ELR (cell line): ENCODE measurements around the gene ZNF835.

Experiments
- DNase-seq: peaks from one replicate; pipeline ENCODE4 v3.0.0-alpha.2; 2015; ENCODE audit warnings: low read depth

ZNF835 gene

GRCh38 chr19:56661248-56661647 lies 10.3 kb downstream of the ZNF835 start:
- no peak for DNase-seq

GRCh38 chr19:56660381-56661107 lies 11.0 kb downstream of the ZNF835 start:
- peak; percentile 1 for DNase-seq

DNA sequence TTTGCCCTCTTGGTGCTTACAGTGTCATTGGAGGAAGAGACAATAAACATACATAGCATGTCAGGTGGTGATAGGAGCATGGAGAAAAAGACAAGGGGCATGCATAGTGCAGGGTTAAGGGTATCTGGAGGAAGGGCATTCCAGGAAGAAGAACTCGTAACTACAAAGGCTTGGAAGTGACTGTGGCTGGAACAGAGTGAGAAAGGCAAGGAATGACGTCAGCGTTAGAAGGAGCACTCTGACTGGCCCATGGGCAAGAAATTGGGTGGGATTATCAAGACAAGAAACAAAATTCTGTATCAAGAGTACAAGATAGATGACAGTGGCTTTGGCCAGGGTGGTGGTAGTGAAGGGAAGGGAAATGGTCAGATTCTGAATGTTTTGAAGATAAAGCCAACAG lies 17.4 kb downstream of the ZNF835 start:
- no peak for DNase-seq

DNA sequence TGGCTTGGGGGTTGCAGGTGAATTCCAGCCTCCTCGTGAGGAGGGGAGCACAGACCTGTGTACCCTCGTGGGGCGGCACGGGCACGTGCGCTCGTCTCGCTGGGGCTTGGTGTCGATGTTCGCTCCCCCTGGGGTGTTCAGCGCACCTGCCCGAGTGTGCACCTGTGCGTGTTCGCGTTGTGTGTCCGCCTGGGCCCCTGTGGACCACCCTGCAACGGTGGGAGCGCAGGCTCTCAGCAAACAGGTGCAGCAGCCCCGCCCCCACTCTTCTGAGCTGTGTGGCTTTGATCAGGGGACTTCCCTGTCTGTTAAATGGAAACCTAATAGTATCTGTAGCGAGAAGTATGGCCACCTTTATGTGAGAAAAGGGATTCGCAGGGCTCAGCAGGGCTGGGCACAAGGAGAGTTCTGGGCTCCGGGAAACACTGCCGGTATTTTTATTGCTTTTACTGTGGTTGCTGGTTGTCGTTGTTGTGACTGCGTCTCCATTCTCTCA lies 28.0 kb downstream of the ZNF835 start:
- DNase-seq: no peak

GRCh38 chr19:56642711-56643459 lies 28.7 kb downstream of the ZNF835 start, which contains the start of gene SMIM17:
Gene SMIM17, plus strand, starts transcription at chr19:56643159. Its CDS starts 2,509 bp downstream, at chr19:56645668.
- DNase-seq: no peak

GRCh38 chr19:56639217-56639616 lies 32.3 kb downstream of the ZNF835 start:
- DNase-seq: peak; percentile 29

GRCh38 chr19:56637976-56638555 lies 33.5 kb downstream of the ZNF835 start:
- peak; percentile 57 for DNase-seq

GRCh38 chr19:56633021-56633420 lies 38.5 kb downstream of the ZNF835 start:
- DNase-seq: no peak

- DNase-seq: no peak
Observed at GRCh38 chr19:56625708-56626107, 45.8 kb downstream of the ZNF835 start.

DNA sequence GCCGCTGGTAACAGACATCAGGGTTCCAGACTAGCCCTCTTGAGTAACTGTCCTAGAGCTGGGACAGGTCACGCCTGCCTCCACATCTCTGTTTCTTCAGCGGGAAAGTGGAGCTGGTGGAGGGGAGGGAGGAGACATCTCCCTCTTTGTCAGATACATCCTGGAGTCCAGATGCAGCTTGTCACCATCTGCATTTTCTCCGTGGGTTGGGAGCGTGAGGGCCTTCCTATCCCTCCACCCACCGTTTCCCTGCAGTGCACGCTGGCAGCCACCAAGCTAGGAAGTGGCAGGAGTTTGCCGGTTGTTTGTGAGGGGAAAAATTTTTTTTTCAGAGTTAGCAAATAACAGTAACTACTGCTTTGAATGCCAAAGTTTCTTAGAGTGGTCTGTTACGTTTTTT lies 48.6 kb downstream of the ZNF835 start:
- no peak for DNase-seq

GRCh38 chr19:56622374-56622773 lies 49.2 kb downstream of the ZNF835 start:
- DNase-seq: no peak

DNA sequence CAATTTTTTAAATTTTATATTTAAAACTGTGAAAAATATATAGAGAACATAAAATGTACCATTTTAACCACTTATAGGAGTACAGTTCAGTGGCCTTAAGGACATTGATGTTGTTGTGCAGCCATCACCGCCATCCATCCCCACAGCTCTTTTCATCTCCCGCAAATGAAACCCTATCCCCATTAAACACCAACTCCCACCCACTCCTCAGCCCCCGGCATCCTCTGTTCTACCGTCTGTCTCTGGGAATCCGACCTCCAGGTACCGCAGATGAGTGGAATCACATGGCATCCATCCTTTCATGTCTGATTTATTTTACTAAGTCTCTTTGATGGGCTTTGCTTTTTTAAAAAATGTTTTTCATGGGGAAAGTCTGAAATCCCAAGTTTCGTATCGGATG lies 52.4 kb downstream of the ZNF835 start:
- no peak for DNase-seq

GRCh38 chr19:56617531-56617930 lies 54.0 kb downstream of the ZNF835 start:
- no peak for DNase-seq

- no peak for DNase-seq
Observed at GRCh38 chr19:56613639-56614038, 57.9 kb downstream of the ZNF835 start.

GRCh38 chr19:56612737-56613136 lies 58.8 kb downstream of the ZNF835 start:
- DNase-seq: no peak
